G401.6 (cell line): ENCODE data around the gene HTR3B.

Source experiments
- FAIRE-seq: peaks from 2 replicates; lab custom pipeline; 2012; peaks lifted over from hg19 to GRCh38; lab: Jason Lieb, UNC

Gene HTR3B

DNA sequence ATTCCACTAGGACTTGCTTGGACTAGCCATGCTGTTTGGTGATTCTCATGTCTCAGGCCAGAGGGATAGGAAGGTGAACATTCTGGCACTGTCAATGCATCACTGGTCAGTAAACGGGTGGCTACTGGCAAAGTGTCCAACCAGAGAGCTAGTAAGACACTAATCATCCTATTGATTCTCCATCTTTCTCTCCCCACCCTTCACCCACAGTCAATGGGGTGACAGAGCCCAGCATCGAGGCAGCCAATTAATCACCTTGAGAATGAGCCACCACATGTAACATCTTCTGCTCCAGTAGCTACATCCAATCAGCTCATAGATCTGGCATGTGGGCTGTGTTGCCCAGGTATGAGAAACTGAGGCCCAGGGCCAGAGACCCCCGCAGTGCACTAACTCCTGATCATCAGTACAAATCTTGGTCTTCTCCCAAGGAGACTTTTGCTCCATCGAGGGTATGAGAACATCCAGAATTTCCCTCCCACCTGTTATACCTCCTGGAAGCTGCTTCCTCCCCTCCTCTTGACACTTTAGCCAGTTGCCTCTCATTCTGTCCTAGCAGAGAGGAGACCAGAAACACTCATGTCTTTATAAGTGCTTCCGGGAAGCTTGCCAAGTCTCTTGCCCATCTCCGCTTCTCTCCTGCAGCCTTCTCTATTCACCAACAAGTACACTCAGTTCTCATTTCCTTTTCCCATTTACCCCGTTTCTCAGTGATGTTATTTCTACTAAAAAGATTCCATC is 87.3 kb downstream of the HTR3B start:
- FAIRE-seq = no peak

DNA sequence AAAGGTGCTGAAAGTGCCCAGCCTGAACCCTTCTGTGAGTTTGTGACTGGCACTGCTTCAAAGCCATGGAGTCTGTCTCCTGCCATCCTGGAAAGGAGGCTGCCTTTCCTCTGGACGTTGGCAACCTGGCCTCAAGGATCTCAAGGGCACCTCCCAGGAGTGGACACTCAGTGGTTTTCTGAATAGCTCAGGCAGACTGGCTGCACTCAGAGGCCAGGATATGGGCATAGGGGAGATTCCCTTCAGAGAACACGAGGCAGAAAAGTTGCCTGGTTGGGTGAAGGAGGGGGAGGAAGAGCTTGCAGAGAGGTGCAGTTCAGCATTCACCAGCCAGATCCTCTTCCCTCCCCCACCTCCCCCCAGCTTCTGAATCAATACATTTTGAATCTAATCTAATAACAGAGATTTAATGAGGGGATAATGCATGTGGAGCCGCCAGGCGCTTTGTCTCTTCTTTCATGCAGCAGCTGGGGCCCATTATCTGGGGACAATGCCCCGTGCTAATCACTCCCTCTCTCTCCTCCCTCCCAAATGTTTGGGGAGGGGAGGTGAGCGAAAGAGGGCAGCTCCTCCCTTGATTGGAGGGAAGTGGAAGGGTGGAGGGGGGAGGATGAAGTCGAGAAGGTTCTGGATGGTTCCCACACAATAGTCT is 88.0 kb downstream of the HTR3B start:
- FAIRE-seq = no peak

DNA sequence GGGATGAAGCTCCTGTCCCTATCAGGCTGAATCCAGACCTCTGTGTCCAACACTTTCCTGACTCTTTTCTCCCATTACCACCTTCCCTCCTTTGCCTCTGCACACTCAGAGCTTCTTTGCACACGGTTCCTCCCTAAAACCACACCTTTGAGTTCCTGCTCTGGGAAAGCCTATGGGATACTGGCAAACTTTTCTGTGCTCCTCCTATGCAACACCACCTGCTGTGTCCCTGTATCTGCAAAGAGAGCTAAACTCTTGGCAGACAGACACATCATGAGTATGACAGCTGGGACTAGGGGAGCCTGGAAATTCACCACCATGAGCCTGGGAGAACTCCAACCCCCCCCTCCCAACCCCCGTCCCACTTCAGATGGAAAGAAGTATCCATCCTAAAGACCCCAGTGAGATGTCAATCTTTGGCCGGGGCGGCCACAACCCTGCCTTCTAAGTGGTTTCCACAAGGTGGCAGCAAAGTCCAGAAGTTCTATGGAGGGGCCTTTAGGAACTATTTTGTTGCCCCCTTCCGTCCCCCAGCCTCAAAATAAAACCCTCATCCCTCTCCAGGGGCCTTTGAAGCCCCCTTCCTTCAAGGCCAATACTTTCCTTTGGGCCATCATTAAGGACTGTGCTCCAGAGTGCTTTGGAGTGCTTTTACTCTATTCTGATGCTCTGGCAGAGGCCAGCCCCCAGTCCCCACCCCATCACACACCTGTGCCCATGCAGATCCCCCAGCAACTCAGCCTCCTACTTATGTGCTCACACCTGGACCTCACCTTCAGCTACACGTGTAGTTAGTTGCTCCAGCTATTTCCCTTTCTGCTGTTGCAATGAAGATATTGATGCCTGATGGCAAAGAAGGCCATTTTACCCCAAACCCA is 89.7 kb downstream of the HTR3B start:
- no peak for FAIRE-seq
